NCI-H2107 treated with DMSO at 0.1 percent for 48 hours (cell line): ENCODE results near the gene TIMP1.

Experiments used
- DNase-seq: peaks from one replicate; lab custom pipeline; 2025; ENCODE audit not compliant: unreplicated experiment; lab: John Stamatoyannopoulos, UW

The TIMP1 gene

GRCh38 chrX:47573341-47574075 lies 8.7 kb upstream of the TIMP1 start:
- no peak for DNase-seq

- no peak for DNase-seq
These were observed 8.1 kb upstream of the TIMP1 start for GRCh38 chrX:47574076-47574546.

GRCh38 chrX:47574547-47575301 lies 7.5 kb upstream of the TIMP1 start:
- DNase-seq, result no peak

- DNase-seq, result no peak
These were observed 6.0 kb upstream of the TIMP1 start for GRCh38 chrX:47576021-47576898.

- DNase-seq, result no peak
These were observed 4.8 kb upstream of the TIMP1 start for GRCh38 chrX:47577424-47577823.

GRCh38 chrX:47577901-47578300 lies 4.3 kb upstream of the TIMP1 start:
- DNase-seq, result no peak

- no peak for DNase-seq
These were observed 3.5 kb upstream of the TIMP1 start for GRCh38 chrX:47578692-47579091.

GRCh38 chrX:47579537-47579936 lies 2.7 kb upstream of the TIMP1 start:
- DNase-seq, result no peak

- no peak for DNase-seq
These were observed 1.1 kb downstream of the TIMP1 start for GRCh38 chrX:47583240-47583861.

GRCh38 chrX:47584714-47585113 lies 2.5 kb downstream of the TIMP1 start:
- DNase-seq, result no peak

- DNase-seq, result no peak
These were observed 3.0 kb downstream of the TIMP1 start for GRCh38 chrX:47585273-47585672.

- DNase-seq, result no peak
These were observed 4.0 kb downstream of the TIMP1 start for GRCh38 chrX:47586043-47586787.

- DNase-seq, result no peak
These were observed 5.1 kb downstream of the TIMP1 start for GRCh38 chrX:47587091-47587891.

- no peak for DNase-seq
These were observed 5.9 kb downstream of the TIMP1 start for GRCh38 chrX:47587906-47588735.

- DNase-seq, result no peak
These were observed 8.7 kb downstream of the TIMP1 start for GRCh38 chrX:47590984-47591383.

GRCh38 chrX:47593522-47593921 lies 11.3 kb downstream of the TIMP1 start:
- no peak for DNase-seq

- no peak for DNase-seq
These were observed 13.5 kb downstream of the TIMP1 start for GRCh38 chrX:47595716-47596251.

GRCh38 chrX:47596256-47596655 lies 14.0 kb downstream of the TIMP1 start:
- no peak for DNase-seq
